ENCODE measurements around the gene KLF14. TPM values are rescaled to one million over a fixed set of nuclear protein-coding genes. Genes with fewer than 3 reads are reported as not detected.

KLF14 gene
- total RNA-seq, 1 donor from 2014 or later: not detected

DNA sequence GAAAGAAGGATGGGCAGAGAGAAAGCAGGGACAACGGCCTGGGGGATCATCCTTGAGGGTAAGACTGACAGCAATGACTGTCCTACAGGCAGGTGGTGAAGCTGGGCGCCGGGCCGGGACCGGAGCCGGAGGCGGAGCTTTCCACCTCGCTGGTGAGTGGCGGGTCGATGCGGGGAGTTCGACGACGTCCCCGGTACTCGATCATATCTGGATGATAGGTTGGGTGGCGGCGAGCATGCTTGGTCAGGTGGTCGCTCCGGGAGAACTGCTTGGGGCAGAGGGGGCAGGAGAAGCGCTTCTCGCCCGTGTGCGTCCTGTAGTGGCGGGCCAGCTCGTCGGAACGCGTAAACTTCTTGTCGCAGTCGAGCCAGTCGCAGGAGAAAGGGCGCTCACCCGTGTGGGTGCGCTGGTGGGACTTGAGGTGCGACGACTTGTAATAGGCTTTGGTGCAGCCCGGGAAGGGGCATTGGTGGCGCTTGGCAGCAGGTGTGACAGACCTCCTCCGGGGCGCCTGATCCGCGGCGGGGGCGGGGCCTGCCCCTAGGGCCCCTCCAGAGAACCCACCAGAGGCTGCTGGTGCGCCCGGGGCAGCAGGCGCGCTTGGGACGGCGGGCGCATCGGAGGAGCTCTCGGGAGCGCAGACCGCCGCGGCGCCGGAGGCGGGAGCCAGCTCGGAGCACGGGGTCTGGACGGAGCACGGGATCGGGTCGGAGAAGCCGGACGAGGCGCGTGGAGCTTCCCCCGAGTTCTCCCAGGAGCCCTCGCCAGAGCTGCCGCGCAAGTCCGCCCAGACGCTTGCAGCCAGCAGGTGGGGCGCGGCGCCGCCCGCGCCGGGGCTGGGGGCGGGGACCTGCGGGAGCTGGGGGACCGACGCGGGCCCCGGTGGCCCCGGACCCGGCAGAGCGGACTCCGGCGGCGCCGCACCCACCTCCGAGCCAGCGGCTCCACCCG, 752 bp downstream of the KLF14 start:
- H3K27ac Mint-ChIP-seq (ENCODE audit: unreplicated experiment): no peak overlapping the region
- peaks cover 24% of the 10 kb centered on the region for H3K27me3 Mint-ChIP-seq (ENCODE audit: unreplicated experiment)
- no peaks in the 10 kb centered on the region for H3K4me1 Mint-ChIP-seq (ENCODE audit: unreplicated experiment)
- peak overlapping the region; percentile 86 for H3K4me3 Mint-ChIP-seq (ENCODE audit: unreplicated experiment)
- H3K9me3 Mint-ChIP-seq (ENCODE audit: unreplicated experiment): no peaks in the 10 kb centered on the region
- peaks cover 8% of the 10 kb centered on the region for H3K36me3 Mint-ChIP-seq (ENCODE audit: low read depth, unreplicated experiment)
- TF ChIP-seq, protein P1, sequence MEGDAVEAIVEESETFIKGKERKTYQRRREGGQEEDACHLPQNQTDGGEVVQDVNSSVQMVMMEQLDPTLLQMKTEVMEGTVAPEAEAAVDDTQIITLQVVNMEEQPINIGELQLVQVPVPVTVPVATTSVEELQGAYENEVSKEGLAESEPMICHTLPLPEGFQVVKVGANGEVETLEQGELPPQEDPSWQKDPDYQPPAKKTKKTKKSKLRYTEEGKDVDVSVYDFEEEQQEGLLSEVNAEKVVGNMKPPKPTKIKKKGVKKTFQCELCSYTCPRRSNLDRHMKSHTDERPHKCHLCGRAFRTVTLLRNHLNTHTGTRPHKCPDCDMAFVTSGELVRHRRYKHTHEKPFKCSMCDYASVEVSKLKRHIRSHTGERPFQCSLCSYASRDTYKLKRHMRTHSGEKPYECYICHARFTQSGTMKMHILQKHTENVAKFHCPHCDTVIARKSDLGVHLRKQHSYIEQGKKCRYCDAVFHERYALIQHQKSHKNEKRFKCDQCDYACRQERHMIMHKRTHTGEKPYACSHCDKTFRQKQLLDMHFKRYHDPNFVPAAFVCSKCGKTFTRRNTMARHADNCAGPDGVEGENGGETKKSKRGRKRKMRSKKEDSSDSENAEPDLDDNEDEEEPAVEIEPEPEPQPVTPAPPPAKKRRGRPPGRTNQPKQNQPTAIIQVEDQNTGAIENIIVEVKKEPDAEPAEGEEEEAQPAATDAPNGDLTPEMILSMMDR (IDR thresholded peaks at IDR 0.05; ENCODE audit: unreplicated experiment): no peak
- no peak for DNase-seq (ENCODE audit: low spot score)

DNA sequence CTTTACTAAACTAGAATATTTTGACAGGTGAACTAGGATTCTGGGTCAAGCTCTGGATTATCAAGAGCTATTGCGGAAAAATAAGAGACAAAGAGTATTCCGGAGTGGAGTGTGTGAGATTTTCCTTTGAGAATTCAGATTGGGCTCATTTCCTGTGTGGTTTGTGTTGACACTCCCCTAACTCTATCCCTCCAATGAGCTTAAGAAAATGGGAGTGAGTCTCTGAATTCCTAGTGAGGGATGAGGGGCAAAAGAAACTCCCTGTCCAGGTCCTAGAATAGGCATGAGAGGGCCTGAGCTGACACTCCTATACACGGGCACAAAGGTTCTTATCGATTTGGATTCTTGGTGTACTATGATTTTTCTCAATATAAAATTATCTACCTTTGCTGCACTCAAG, 10.2 kb downstream of the KLF14 start:
- Mint-ChIP-seq H3K27me3 (ENCODE audit: unreplicated experiment) (no peaks in the 10 kb centered on the region), H3K36me3 (ENCODE audit: low read depth, unreplicated experiment) (no peaks in the 10 kb centered on the region), H3K4me1 (ENCODE audit: unreplicated experiment) (peaks cover 3% of the 10 kb centered on the region), H3K27ac (ENCODE audit: unreplicated experiment) (no peak overlapping the region), H3K4me3 (ENCODE audit: unreplicated experiment) (no peak overlapping the region), H3K9me3 (ENCODE audit: unreplicated experiment) (no peaks in the 10 kb centered on the region)
- TF ChIP-seq, protein P1 (IDR thresholded peaks at IDR 0.05; ENCODE audit: unreplicated experiment): no peak
- no peak for DNase-seq (ENCODE audit: low spot score)

DNA sequence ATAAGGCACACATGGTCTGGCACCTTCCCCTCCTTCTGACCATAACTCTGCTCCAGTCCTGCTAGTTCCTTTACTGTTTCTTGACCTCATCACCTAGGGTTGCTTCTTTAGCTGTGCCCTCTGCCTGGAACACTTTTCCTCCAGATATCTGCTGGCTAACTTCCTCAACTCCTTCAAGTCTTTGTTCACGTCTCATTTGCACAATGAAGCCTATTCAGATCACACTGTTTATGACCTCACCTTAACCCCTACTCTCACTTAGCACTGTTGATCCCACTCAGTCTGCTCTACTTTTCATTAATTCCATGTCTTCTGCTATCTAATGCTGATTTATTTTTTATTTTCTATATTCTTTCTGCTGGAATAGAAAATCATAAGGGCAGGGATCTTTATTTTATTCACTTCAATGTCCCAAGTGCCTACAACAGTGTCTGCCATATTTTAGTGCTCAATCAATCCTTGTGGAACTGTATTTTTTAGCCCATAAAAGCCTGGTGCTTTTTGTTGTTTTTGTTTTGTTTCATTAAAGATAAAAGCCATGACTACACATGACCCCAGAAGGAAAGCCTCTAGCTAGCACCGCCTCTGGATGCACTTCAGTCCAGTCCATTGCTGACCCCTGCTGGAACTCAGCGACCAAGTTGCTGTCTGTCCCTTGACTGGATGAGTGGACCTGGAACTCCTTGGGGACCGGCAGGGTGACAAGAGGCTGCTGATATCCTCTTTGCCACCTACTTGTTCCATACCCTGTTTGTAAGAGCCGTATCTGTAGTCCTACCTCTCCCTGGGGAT, 12.3 kb downstream of the KLF14 start:
- Mint-ChIP-seq H3K27ac (ENCODE audit: unreplicated experiment) (no peak overlapping the region), H3K9me3 (ENCODE audit: unreplicated experiment) (no peaks in the 10 kb centered on the region), H3K36me3 (ENCODE audit: low read depth, unreplicated experiment) (no peaks in the 10 kb centered on the region), H3K4me3 (ENCODE audit: unreplicated experiment) (no peak overlapping the region), H3K4me1 (ENCODE audit: unreplicated experiment) (peaks cover 3% of the 10 kb centered on the region), H3K27me3 (ENCODE audit: unreplicated experiment) (no peaks in the 10 kb centered on the region)
- DNase-seq (ENCODE audit: low spot score): peak; percentile 80
- TF ChIP-seq, protein P1 (IDR thresholded peaks at IDR 0.05; ENCODE audit: unreplicated experiment): no peak

DNA sequence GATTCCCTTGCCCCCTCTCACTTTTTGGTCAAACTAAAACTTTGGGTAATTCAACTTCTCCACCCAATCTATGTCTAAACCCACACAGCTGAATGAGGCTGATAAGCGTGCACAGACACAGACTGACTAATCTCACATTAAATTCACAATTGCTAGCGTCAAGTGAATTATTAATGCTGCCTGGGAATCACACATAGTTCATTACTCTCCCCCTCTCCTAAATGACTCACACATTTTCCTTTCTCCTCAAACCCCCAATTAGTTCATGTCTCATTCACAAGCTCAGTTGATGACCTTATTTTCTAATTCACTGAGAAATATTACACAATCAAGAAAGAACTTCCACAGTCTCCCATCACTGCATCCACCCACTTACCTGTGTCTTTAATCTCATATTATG, 14.5 kb downstream of the KLF14 start:
- DNase-seq (ENCODE audit: low spot score): no peak
- H3K36me3 Mint-ChIP-seq (ENCODE audit: low read depth, unreplicated experiment): no peaks in the 10 kb centered on the region
- no peaks in the 10 kb centered on the region for H3K27me3 Mint-ChIP-seq (ENCODE audit: unreplicated experiment)
- H3K4me3 Mint-ChIP-seq (ENCODE audit: unreplicated experiment): no peak overlapping the region
- no peak overlapping the region for H3K27ac Mint-ChIP-seq (ENCODE audit: unreplicated experiment)
- TF ChIP-seq, protein P1 (IDR thresholded peaks at IDR 0.05; ENCODE audit: unreplicated experiment): no peak
- H3K9me3 Mint-ChIP-seq (ENCODE audit: unreplicated experiment): no peaks in the 10 kb centered on the region
- peaks cover 3% of the 10 kb centered on the region for H3K4me1 Mint-ChIP-seq (ENCODE audit: unreplicated experiment)
